H1 (cell line): ENCODE measurements around the gene AURKB. TPM values are rescaled to one million over a fixed set of nuclear protein-coding genes. Genes with fewer than 3 reads are reported as not detected.

ENCODE experiments used
- CTCF ChIA-PET: fragments of 300-600 bp; sonication (Branson Sonifier 250); formaldehyde crosslinking; loops from one replicate; lab custom pipeline; 2021; ENCODE audit not compliant: partially characterized antibody; lab: Charles Lee
- POLR2A ChIA-PET: fragments of 300-600 bp; sonication (Branson Sonifier 250); formaldehyde crosslinking; loops from one replicate; lab custom pipeline; 2021; ENCODE audit warnings: inconsistent platforms; ENCODE audit not compliant: partially characterized antibody; lab: Charles Lee
- DNase-seq, 2 experiments: peaks; one replicate each; pipeline versions ENCODE4 v3.0.0 to v3.0.0-alpha.2; 2010 to 2022; ENCODE audit warnings: low spot score in 2 of 2, low read depth in 1 of 2, mixed read lengths in 1 of 2
- FAIRE-seq: peaks from 2 replicates; lab custom pipeline; 2011; peaks lifted over from hg19 to GRCh38; lab: Jason Lieb, UNC
- H2AFZ ChIP-seq: 2 replicates; pipeline ENCODE4 v1.8.1; 2012; ENCODE audit warnings: low read length, inconsistent platforms
- H2AK5ac ChIP-seq: 2 replicates; pipeline ENCODE4 v1.6.1; 2013; ENCODE audit warnings: low read depth, low read length
- H2BK120ac ChIP-seq: replicated peaks from 2 replicates; pipeline ENCODE3; 2013; ENCODE audit warnings: low read depth, low read length, inconsistent platforms
- H2BK12ac ChIP-seq: 2 replicates; pipeline ENCODE4 v1.6.1; 2013; ENCODE audit warnings: low read depth, low read length
- H2BK15ac ChIP-seq: 2 replicates; pipeline ENCODE4 v1.6.1; 2013; ENCODE audit warnings: low read length
- H2BK20ac ChIP-seq: 2 replicates; pipeline ENCODE4 v1.6.1; 2013; ENCODE audit warnings: low read length
- H2BK5ac ChIP-seq: 2 replicates; pipeline ENCODE4 v1.6.1; 2013; ENCODE audit warnings: low read depth, low read length
- H3K14ac ChIP-seq: 2 replicates; pipeline ENCODE4 v1.6.1; 2013; ENCODE audit warnings: inconsistent platforms; ENCODE audit not compliant: insufficient read length
- H3K18ac ChIP-seq: 2 replicates; pipeline ENCODE4 v1.6.1; 2013; ENCODE audit warnings: low read length; ENCODE audit errors: extremely low read depth
- H3K23ac ChIP-seq: 2 replicates; pipeline ENCODE4 v1.6.1; 2013; ENCODE audit warnings: inconsistent platforms; ENCODE audit not compliant: insufficient read length
- H3K23me2 ChIP-seq: 2 replicates; pipeline ENCODE4 v1.6.1; 2013; ENCODE audit warnings: low read depth, low read length
- H3K27ac ChIP-seq: 2 replicates; pipeline ENCODE4 v1.6.1; 2011; ENCODE audit warnings: low read depth, low read length, inconsistent platforms
- H3K27me3 ChIP-seq, 4 experiments: replicated peaks in 1 of 4; 1 replicate in 1 of 4; 2 replicates in 3 of 4; pipeline versions ENCODE4 v1.6.1 to v1.8.1; 2011 to 2013; ENCODE audit warnings: low read length in 3 of 4, mild to moderate bottlenecking in 3 of 4, inconsistent platforms in 2 of 4, mixed read lengths in 2 of 4, moderate library complexity in 1 of 4; ENCODE audit not compliant: control insufficient read depth in 3 of 4, insufficient read depth in 3 of 4; ENCODE audit errors: extremely low read depth in 1 of 4
- H3K36me3 ChIP-seq, 4 experiments: 2 replicates each; pipeline versions ENCODE4 v1.6.1 to v1.8.1; 2011 to 2013; ENCODE audit warnings: mild to moderate bottlenecking in 4 of 4, low read length in 3 of 4, moderate library complexity in 2 of 4, control low read depth in 1 of 4, inconsistent platforms in 1 of 4; ENCODE audit not compliant: insufficient read depth in 4 of 4, control insufficient read depth in 2 of 4
- H3K4ac ChIP-seq: replicated peaks from 2 replicates; pipeline ENCODE3; 2013; ENCODE audit warnings: low read length, low read depth, mixed read lengths, inconsistent platforms; ENCODE audit not compliant: insufficient read length
- H3K4me1 ChIP-seq, 4 experiments: replicated peaks in 1 of 4; 1 replicate in 1 of 4; 2 replicates in 3 of 4; pipeline versions ENCODE4 v1.6.1 to v1.8.1; 2011 to 2013; ENCODE audit warnings: low read length in 3 of 4, inconsistent platforms in 2 of 4, mixed read lengths in 1 of 4; ENCODE audit not compliant: insufficient read depth in 4 of 4, control insufficient read depth in 3 of 4
- H3K4me2 ChIP-seq, 2 experiments: 2 replicates each; pipeline versions ENCODE4 v1.6.1 to v1.8.1; 2011 to 2013; ENCODE audit warnings: low read depth in 2 of 2, low read length in 2 of 2, control low read depth in 1 of 2, inconsistent platforms in 1 of 2, mild to moderate bottlenecking in 1 of 2; ENCODE audit not compliant: insufficient read depth in 1 of 2
- H3K4me3 ChIP-seq, 4 experiments: fragments of 200-600, 300-600 bp in 1 of 4; sonication (generic), shearing (Covaris generic), sonication (Bioruptor Twin) in 1 of 4; 2 replicates each; pipeline versions ENCODE4 v1.5.1 to v1.8.1; 2011 to 2016; ENCODE audit warnings: low read length in 4 of 4, low read depth in 3 of 4, control low read depth in 2 of 4, inconsistent platforms in 2 of 4, mild to moderate bottlenecking in 2 of 4, mixed read lengths in 1 of 4, moderate library complexity in 1 of 4; ENCODE audit not compliant: insufficient read depth in 2 of 4; ENCODE audit errors: extremely low read depth in 1 of 4
- H3K56ac ChIP-seq: replicated peaks from 2 replicates; pipeline ENCODE3; 2013; ENCODE audit warnings: low read depth, mild to moderate bottlenecking, mixed read lengths, low read length, inconsistent platforms; ENCODE audit not compliant: insufficient read length
- H3K79me1 ChIP-seq: 2 replicates; pipeline ENCODE4 v1.6.1; 2013; ENCODE audit warnings: low read depth, low read length, control low read depth
- H3K79me2 ChIP-seq, 2 experiments: 2 replicates each; pipeline versions ENCODE4 v1.6.1 to v1.8.1; 2012 to 2013; ENCODE audit warnings: low read length in 2 of 2, mild to moderate bottlenecking in 2 of 2, inconsistent platforms in 1 of 2; ENCODE audit not compliant: insufficient read depth in 2 of 2, control insufficient read depth in 1 of 2
- H3K9ac ChIP-seq, 4 experiments: replicated peaks in 1 of 4; 1 replicate in 1 of 4; 2 replicates in 3 of 4; pipeline versions ENCODE4 v1.6.1 to v1.8.1; 2011 to 2013; ENCODE audit warnings: low read depth in 3 of 4, low read length in 3 of 4, control low read depth in 2 of 4, mild to moderate bottlenecking in 2 of 4, moderate library complexity in 2 of 4, inconsistent platforms in 1 of 4; ENCODE audit errors: extremely low read depth in 1 of 4
- H3K9me3 ChIP-seq, 2 experiments: 2 replicates each; pipeline versions ENCODE4 v1.6.1 to v1.8.1; 2012 to 2013; ENCODE audit warnings: mild to moderate bottlenecking in 2 of 2, moderate library complexity in 2 of 2, control low read depth in 1 of 2, inconsistent platforms in 1 of 2, low read depth in 1 of 2, low read length in 1 of 2, mixed read lengths in 1 of 2; ENCODE audit not compliant: insufficient read depth in 2 of 2
- H4K20me1 ChIP-seq, 2 experiments: replicated peaks in 1 of 2; 2 replicates each; pipeline versions ENCODE3 to v1.8.1; 2011 to 2013; ENCODE audit warnings: inconsistent platforms in 2 of 2, low read length in 2 of 2, mild to moderate bottlenecking in 1 of 2; ENCODE audit not compliant: insufficient read depth in 2 of 2, control insufficient read depth in 1 of 2
- H4K5ac ChIP-seq: 2 replicates; pipeline ENCODE4 v1.6.1; 2013; ENCODE audit warnings: low read length, low read depth, mixed read lengths, inconsistent platforms; ENCODE audit not compliant: insufficient read length
- H4K8ac ChIP-seq: 2 replicates; pipeline ENCODE4 v1.8.0; 2013; ENCODE audit warnings: mild to moderate bottlenecking, moderate library complexity, low read length, inconsistent platforms; ENCODE audit not compliant: insufficient read depth; ENCODE audit errors: extremely low read depth
- H4K91ac ChIP-seq: replicated peaks from 2 replicates; pipeline ENCODE3; 2013; ENCODE audit warnings: low read length, mixed read lengths, inconsistent platforms; ENCODE audit not compliant: insufficient read length
- CHD1 ChIP-seq: IDR thresholded peaks from 2 replicates; pipeline ENCODE4 v1.6.1; 2012; ENCODE audit warnings: low read depth, low read length, improper control_type of control experiment
- HDAC2 ChIP-seq, 2 experiments: fragments of 300-600 bp in 1 of 2; sonication (generic) in 1 of 2; IDR thresholded peaks; 2 replicates each; pipeline ENCODE4 v1.6.1; 2011 to 2012; ENCODE audit warnings: low read depth in 2 of 2, low read length in 2 of 2, mild to moderate bottlenecking in 2 of 2, moderate library complexity in 2 of 2, borderline replicate concordance in 1 of 2, inconsistent platforms in 1 of 2
- NANOG ChIP-seq: IDR thresholded peaks from 2 replicates; pipeline ENCODE4 v1.6.1; 2011; ENCODE audit warnings: low read length, low read depth, mild to moderate bottlenecking, inconsistent platforms; ENCODE audit not compliant: insufficient read depth, poor library complexity, severe bottlenecking
- POLR2A ChIP-seq, 2 experiments: IDR thresholded peaks; 1 replicate in 1 of 2; 2 replicates in 1 of 2; pipeline ENCODE4 v1.6.1; 2011; ENCODE audit warnings: low read depth in 2 of 2, low read length in 2 of 2, mild to moderate bottlenecking in 2 of 2; ENCODE audit errors: control extremely low read depth in 1 of 2
- RBBP5 ChIP-seq: IDR thresholded peaks from 2 replicates; pipeline ENCODE4 v1.7.1; 2012; ENCODE audit warnings: low read depth, mild to moderate bottlenecking, inconsistent platforms, low read length, moderate library complexity, borderline replicate concordance
- TBP ChIP-seq: IDR thresholded peaks from 2 replicates; pipeline ENCODE4 v1.6.1; 2011; ENCODE audit warnings: low read depth, low read length, improper control_type of control experiment
- WGBS, 2 experiments: shearing (Covaris generic) in 1 of 2; methylation state at CpG; one replicate each; pipeline versions ENCODE4 v1.1.6 to v1.1.7; 2013 to 2015; ENCODE audit warnings: low lambda C conversion rate in 2 of 2, mixed read lengths in 2 of 2, inconsistent platforms in 1 of 2, low coverage in 1 of 2, missing lambda C conversion rate in 1 of 2; ENCODE audit not compliant: insufficient replicate concordance in 2 of 2, insufficient coverage in 1 of 2, insufficient read length in 1 of 2; ENCODE audit errors: extremely low coverage in 1 of 2, missing lambda C conversion rate in 1 of 2; 5-methylcytosine and 5-hydroxymethylcytosine counted together
- polyA plus RNA-seq, 7 experiments: library from polyadenylated mRNA; depleted of rRNA in 3 of 7; stranded (reverse) in 5 of 7; unstranded in 2 of 7; fragments of >200 nt in 5 of 7; fragments of 200-250 nt in 2 of 7; gene quantifications; 1 replicate in 5 of 7; 2 replicates in 1 of 7; 4 replicates in 1 of 7; pipeline versions ENCODE4 v1.2.1 to v1.2.3, GENCODE V29; 2011 to 2013; ENCODE audit warnings: missing spikeins in 2 of 7, mixed read lengths in 2 of 7
- total RNA-seq: library from RNA; stranded (reverse); fragmentation: NEBNext Ultra II Directional; extraction: Animal tissue kit (Norgen Biotek cat#: 25700); gene quantifications from 2 replicates; pipeline ENCODE4 v1.2.1, GENCODE V29; 2021
- TF ChIP-seq, protein P1 (sequence below), 3 experiments: IDR thresholded peaks; 1 replicate in 2 of 3; 2 replicates in 1 of 3; pipeline versions ENCODE4 v1.5.1 to v1.6.1; 2011; ENCODE audit warnings: low read length in 3 of 3, mild to moderate bottlenecking in 3 of 3, inconsistent platforms in 2 of 3, low read depth in 1 of 3, moderate library complexity in 1 of 3; ENCODE audit not compliant: insufficient read depth in 1 of 3; ENCODE audit errors: control extremely low read depth in 1 of 3

AURKB gene
- total and polyA plus RNA-seq, 2 of the 8 experiments (the other 6 are each of a cell fraction or from before 2014, with no cell fraction given): 102 to 160 TPM

DNA sequence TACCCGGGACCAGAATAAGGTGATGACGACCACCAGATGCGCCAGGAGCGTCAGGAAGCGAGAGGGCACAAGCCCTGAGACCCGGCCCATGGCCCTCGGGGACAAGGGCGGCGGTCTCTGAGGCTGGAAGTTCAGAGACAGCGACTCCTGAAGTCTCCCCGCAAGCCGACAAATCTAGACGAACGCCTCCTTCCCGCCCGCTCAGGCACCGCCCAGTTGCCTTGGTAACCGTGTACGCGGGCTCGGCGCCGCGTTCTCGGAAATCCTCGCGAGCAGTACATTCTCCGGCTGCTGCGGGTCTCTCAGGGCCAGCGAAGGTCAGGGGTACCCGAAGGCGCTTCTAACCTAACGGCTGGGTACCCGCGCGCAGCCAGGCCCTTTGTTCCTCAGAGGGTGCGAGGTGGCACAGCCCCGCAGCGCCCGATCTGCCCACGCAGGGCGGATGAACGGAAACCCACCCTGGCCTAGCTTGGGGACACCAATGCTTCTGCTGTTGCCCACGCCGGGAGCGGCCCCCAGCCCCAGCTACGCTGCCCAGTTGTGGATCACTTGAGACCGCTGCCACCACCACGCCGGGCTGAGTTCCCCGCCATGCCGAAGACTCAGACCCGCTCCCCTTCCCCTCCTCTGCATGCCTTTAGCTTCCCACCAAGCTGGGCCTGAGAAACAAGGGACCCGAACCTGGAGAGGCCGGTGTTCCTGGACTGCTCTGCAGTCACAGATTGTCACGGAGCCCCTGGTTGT lies 34.0 kb downstream of the AURKB start, which contains the start of gene TMEM107:
Gene TMEM107 (minus strand): TSS at position 184 of the 744 bp plus-strand sequence. CDS start 94 bp downstream, at position 90.
- Histone ChIP-seq H3K14ac (no peak within 1 kb of the TSS), H2BK5ac (peak within 1 kb of the TSS; percentile 91), H3K27ac (peak within 1 kb of the TSS; percentile 52), H2BK20ac (0 out of 2 replicates have a peak within 1 kb of the TSS, but pooled peaks have one; percentile 72), H2BK12ac (peak within 1 kb of the TSS; percentile 80), H3K9me3 (no peaks in the 10 kb centered on the region), H3K23ac (no peak within 1 kb of the TSS), H4K8ac (peak within 1 kb of the TSS; percentile 69), H3K4me3 (peak within 1 kb of the TSS; percentile 60 to 88 (median 69)), H4K5ac (peak within 1 kb of the TSS; percentile 57), H4K20me1 (no peaks in the 10 kb centered on the region), H2AFZ (peak within 1 kb of the TSS; percentile 82; the same call in 1 of the 2 replicates), H3K4me2 (peak within 1 kb of the TSS; percentile 78 to 90), H3K56ac (peak within 1 kb of the TSS; percentile 42), H3K9ac (peak within 1 kb of the TSS; percentile 70 to 85 (median 76)), H3K18ac (peak within 1 kb of the TSS; percentile 87), H3K23me2 (peaks cover 18% of the 10 kb centered on the region), H3K36me3 (no peaks in the 10 kb centered on the region), H4K91ac (peak within 1 kb of the TSS; percentile 76), H3K4me1 (peaks cover 3 to 13% (median 8%) of the 10 kb centered on the region in 4 experiments), H2BK120ac (no peak within 1 kb of the TSS), H3K27me3 (no peaks in the 10 kb centered on the region), H2BK15ac (peak within 1 kb of the TSS; percentile 81; the same call in 1 of the 2 replicates), H3K79me1 (no peaks in the 10 kb centered on the region), H2AK5ac (no peak within 1 kb of the TSS; the same call in 1 of the 2 replicates), H3K4ac (peak within 1 kb of the TSS; percentile 19), H3K79me2 (no peaks in the 10 kb centered on the region)
- ChIA-PET POLR2A (interaction anchor here (0.7 to 9.3 kb wide), 11 partner anchors 8 to 58 kb away, joined by 3 to 289 read pairs (median 4); partner anchors contain the start of genes ALOXE3, BORCS6, HES7 and VAMP2), CTCF (interaction anchor here (1.0 to 1.9 kb wide), 8 partner anchors 9 to 115 kb away, joined by 3 to 9 read pairs (median 4); no protein-coding TSS in a partner anchor)
- DNase-seq: peak in 1 of 2 experiments; percentile 95
- FAIRE-seq: no peak
- 8% methylated on average over 56 of the region's 56 CpGs; no CpG with 5 or more reads in 1 of the 2 experiments for WGBS, 2 experiments
- TF ChIP-seq RBBP5 (0 out of 2 replicates have a peak, but pooled peaks have one; percentile 74), HDAC2 (IDR thresholded peaks at IDR 0.05; ENCODE audit: borderline replicate concordance in 1 of 2, low read depth in 2 of 2, low read length in 2 of 2) (no peak), NANOG (no peak), TBP (peak; percentile 67), CHD1 (no peak), POLR2A (IDR thresholded peaks at IDR 0.05; ENCODE audit: control extremely low read depth in 1 of 2, low read depth in 2 of 2, low read length in 2 of 2) (peak in 1 of 2 experiments; percentile 84; a peak in 2 of 3 replicates)
- TF ChIP-seq, protein P1, sequence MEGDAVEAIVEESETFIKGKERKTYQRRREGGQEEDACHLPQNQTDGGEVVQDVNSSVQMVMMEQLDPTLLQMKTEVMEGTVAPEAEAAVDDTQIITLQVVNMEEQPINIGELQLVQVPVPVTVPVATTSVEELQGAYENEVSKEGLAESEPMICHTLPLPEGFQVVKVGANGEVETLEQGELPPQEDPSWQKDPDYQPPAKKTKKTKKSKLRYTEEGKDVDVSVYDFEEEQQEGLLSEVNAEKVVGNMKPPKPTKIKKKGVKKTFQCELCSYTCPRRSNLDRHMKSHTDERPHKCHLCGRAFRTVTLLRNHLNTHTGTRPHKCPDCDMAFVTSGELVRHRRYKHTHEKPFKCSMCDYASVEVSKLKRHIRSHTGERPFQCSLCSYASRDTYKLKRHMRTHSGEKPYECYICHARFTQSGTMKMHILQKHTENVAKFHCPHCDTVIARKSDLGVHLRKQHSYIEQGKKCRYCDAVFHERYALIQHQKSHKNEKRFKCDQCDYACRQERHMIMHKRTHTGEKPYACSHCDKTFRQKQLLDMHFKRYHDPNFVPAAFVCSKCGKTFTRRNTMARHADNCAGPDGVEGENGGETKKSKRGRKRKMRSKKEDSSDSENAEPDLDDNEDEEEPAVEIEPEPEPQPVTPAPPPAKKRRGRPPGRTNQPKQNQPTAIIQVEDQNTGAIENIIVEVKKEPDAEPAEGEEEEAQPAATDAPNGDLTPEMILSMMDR (IDR thresholded peaks at IDR 0.05; ENCODE audit: control extremely low read depth in 1 of 3, insufficient read depth in 1 of 3, low read depth in 1 of 3, low read length in 3 of 3): peak in 1 of 3 experiments; percentile 6; a peak in 1 of 4 replicates
